NCI-H146 treated with DMSO at 0.1 percent for 48 hours (cell line): Measurements from ENCODE around the gene TMEM170A.
"Not testable (repeated sequence)": the region's sequence is repeated elsewhere in the genome, so short reads cannot be mapped to it uniquely, and the experiment has no call there.

Source experiments
- DNase-seq: peaks from one replicate; lab custom pipeline; 2025; ENCODE audit not compliant: unreplicated experiment; lab: John Stamatoyannopoulos, UW

Gene TMEM170A

GRCh38 chr16:75481475-75481874 lies 17.0 kb upstream of the TMEM170A start:
- DNase-seq: no peak

- DNase-seq: no peak
These were observed 15.0 kb upstream of the TMEM170A start for GRCh38 chr16:75479421-75479990.

DNA sequence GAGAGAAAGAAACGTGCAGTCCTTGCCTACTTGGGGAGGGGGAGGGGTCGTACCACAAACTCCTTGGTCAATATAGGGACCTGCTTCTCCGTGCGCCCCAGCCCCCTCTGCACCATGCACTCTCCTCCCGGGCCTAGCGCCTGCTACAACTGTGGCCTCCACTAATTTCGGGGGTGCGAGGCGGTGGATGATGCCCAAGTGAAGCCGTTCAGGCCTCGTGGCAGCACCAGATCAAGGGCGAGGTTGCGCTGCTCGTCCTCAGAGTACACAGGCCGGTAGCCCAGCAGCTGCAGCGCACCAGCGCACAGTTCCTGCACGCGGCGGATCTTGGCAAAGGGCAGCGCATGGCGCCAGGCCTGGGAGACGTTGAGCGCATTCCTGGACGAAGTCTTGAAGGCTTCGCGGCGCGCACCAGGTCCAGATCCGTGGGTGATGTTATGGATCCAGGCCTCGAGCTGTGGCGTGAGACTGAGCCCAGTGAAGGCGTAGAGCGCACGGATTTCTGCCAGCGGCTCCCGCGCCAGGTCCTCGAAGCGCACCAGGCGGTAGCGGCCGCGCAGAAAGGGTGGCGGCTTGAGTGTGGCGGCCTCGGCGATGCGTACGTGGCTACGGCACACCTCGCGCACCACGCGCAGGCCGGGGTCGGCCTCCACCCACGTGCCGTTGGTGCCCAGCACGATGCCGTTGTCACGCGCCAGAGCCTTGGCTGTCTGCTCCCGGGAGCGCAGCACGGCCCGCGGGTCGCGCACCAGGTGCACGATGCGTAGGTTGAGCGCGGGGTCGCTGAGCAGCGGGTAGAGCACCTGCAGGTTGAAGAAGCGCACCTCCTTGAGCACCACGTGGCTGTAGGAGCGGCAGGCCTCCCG lies 14.2 kb upstream of the TMEM170A start:
- DNase-seq: no peak

DNA sequence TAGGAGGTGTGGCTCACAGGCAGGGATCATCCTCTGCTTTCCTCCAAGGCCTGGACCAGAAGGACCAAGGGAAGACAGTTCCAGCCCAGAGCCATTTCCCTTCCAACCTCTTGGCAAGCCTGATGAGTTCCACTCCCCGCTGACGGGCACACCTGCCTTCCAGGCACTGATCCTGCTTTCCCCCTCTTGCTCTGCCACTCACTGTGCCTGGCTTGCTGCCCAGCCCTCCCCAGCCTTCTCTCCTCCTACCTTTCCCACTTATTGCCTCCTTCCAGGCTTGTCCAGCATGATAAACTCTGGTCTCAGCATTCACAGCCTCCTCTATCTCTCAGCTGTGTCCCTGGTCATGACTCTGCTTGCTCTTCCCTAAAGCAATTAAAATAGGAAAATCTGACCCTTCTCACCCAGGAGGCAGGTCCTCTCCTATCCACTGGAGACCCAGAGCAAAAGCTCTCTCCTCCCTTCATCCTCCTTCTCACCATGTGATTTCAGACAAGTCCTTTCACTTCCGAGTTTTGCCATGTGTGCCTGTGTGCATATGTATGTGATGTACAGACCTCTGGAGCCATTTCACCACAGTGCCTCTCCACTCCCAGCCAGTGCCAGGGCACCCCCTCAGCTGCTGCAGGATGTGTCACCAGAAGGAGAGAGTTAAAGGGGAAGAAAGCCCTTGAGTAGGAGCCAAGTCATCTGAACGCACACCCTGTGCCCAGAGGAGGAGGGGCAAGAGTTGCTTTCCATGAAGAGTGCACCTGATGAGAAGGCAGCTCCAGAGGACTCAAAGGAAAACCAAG lies 13.4 kb upstream of the TMEM170A start:
- DNase-seq: no peak

DNA sequence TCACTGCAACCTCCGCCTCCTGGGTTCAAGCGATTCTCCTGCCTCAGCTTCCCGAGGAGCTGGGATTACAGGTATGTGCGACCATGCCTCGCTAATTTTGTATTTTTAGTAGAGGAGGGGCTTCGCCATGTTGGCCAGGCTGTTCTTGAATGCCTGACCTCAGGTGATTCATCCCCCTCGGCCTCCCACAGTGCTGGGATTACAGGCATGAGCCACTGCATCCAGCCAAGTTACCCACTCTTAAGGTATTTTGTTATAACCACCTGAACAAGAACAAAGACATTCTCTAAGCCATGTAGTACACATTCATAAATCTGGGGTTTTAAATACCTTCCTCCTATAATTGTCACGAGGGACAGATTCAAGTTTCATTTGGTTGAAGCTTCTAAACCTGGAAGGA lies 12.3 kb upstream of the TMEM170A start:
- DNase-seq: no peak

DNA sequence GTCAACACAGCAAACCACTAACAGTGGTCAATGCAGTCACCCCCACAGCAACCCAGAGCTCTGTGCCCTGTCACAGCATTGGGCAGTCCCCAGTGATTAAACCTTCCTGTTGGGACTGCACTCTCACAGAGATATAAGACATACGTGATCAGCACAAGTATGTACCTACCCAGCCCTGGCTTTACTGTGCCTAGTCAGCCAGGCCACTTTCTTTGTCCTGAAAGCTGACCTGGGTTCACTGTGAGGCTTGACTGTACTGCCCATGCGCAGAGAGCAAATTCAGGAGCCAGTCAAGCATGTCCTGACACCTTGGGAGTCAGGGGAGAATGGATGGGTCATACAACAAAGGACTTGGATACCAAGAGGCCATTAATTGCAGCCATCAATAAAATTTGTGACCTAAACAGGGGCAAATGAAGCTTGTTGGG lies 10.9 kb upstream of the TMEM170A start:
- no peak for DNase-seq

- DNase-seq: no peak
These were observed 8.7 kb upstream of the TMEM170A start for GRCh38 chr16:75472908-75473877.

- peak; percentile 9 for DNase-seq
These were observed 7.5 kb upstream of the TMEM170A start for GRCh38 chr16:75471723-75472633.

DNA sequence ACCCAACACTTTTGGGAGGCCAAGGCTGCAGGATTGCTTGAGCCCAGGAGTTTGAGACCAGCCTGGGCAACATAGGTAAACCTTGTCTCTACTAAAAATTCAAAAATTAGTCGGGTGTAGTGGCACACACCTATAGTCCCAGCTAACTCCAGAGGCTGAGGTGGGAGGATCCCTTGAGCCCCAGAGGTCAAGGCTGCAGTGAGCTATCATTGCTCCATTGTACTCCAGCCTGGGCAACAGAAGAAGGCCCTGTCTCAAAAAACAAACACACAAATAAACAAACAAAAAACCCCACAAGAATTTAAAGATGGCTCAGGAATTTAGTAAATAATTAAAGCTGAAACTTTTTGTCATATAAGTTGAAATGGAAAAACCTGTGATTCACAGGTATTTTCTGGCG lies 2.3 kb upstream of the TMEM170A start:
- DNase-seq: no peak

- peak; percentile 9 for DNase-seq
These were observed 934 bp downstream of the TMEM170A start for GRCh38 chr16:75463389-75464121.

DNA sequence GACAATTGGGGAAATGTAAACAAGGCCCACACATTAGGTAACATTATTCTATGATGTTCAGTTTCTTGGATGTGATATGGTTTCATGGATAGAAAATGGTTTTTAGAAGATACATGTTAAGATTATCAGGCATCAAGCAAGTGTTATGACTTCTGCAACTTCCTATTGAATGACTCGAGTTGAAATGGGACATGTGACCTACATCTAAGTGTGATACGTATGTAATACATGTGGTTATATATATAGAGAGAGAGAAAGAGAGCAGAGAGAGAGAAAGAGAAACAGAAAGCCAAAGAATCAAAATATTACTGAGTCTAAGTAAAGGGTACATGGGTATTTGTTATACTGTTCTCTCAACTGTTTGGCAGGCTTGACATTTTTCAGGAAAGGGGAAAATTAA lies 1.7 kb downstream of the TMEM170A start:
- DNase-seq: no peak

DNA sequence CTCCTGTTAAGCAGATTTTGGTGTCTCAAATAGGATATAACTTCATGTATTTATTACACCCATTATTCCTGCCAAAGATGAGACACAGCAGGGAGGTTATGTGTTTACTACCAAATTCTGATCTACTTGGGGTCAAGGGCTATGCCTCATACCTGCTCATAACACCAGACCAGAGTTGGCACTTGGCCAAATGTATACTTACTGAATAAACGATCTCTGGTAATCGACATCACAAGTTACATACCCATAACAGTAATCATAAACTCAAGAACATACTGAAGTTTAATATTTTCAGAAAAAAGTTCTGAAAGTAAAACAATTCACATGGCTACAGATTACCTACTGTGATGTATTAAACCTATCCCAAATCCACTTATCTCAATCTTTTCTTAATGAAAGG lies 2.9 kb downstream of the TMEM170A start:
- DNase-seq: no peak

DNA sequence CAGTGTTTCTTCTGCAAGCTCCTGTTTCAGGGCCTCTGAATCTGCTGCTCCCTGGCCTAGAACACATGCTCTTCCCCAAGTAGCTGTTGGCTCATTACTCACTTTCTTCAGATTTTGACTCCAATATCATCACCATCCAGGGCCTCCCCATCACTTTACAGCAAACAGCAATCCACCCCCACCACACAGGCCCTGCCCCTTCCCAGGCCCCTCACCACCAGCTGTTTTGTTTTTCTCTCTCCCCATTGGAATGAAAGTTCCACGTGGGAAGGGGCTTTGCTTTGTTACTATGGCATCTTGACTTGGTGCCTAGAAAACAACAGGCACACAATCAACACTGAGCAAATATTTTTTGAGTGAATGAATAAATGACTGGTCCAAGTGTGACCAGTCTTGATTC lies 4.0 kb downstream of the TMEM170A start:
- no peak for DNase-seq

DNA sequence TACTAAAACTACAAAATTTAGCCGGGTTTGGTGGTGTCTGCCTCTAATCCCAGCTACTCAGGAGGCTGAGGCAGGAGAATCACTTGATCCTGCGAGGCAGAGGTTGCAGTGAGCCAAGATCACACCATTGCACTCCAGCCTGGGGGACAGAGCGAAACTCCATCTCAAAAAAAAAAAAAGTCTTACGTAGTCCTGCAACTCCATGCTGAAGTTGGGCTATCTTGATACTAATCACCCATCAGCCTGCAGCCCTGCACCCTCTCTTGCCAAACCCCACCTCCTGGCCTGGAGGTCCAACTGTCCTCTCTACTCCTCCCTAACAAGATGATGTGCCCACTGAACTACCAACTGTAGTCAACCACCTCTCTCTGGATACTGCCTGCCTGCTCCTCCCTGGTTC lies 4.8 kb downstream of the TMEM170A start:
- DNase-seq: no peak

DNA sequence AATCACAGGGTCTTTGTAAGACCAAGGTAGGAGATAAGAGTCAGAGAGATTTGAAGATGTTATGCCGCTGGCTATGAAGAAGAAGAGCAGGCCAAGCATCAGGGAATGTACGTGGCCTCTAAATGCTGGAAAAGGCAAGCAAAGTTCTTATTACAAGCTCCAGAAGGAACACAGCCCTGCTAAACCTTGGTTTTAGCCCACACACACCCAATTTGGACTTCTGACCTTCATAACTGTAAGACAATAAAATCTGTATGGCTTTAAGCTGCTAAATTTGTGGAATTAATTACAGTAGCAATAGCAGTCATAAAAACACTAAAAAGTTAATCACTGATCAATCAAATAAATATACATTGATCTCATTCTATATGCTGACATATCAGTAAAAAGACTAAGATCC lies 6.0 kb downstream of the TMEM170A start:
- no peak for DNase-seq

GRCh38 chr16:75458029-75458428 lies 6.5 kb downstream of the TMEM170A start:
- DNase-seq: peak; percentile 7

DNA sequence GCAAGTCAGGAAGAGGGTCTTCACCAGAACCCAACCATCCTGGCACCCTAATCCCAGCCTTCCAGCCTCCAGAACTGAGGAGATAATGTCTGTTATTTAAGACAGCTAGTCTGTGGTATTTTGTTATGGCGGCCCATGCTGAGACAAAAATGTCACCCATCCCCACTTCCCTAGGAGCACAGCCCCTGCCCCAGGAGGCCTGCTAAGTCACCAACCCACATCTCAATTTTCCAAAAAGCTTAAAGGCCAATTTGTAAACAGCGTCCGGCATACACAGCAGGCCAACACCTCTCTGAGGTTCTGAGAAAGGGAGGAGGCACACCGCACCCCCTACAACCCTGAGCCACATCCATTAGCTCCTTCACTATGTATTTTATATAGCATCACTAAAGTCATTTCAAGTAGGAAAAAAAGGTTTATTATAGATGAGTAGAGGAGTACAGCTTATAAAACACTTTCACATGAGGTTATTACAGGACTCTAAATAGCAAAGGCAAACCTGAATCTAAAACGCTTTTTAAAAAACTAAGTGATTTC lies 6.9 kb downstream of the TMEM170A start:
- DNase-seq: no peak

- no peak for DNase-seq
These were observed 7.5 kb downstream of the TMEM170A start for GRCh38 chr16:75456971-75457370.

DNA sequence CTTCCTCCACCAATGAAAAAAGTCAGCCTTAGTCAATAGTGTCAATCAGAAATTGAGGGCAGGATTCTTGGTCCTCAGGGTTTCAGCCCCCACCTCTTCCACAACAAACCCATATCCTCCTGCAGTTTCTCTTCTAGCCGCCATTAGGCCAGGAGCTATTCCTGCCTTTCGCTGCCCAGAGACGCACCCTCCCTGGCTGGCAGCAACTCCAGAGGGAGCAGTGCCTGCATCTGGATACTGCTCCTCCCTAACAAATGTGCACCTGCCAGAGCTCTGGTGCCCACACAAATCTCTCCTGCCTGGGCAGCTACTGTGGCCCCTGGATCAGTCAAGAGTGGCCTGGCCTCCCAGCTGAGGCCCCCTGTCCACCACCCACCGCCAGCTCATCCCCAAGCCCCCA lies 8.0 kb downstream of the TMEM170A start:
- not testable (repeated sequence) for DNase-seq
